ENCODE measurements around the gene MGAT4A. TPM values are rescaled to one million over a fixed set of nuclear protein-coding genes. Genes with fewer than 3 reads are reported as not detected.

The MGAT4A gene
- total and polyA plus RNA-seq, 2 of the 13 experiments (the other 11 are each of a cell fraction or from before 2014, with no cell fraction given), result 47.2 to 90.9 TPM

DNA sequence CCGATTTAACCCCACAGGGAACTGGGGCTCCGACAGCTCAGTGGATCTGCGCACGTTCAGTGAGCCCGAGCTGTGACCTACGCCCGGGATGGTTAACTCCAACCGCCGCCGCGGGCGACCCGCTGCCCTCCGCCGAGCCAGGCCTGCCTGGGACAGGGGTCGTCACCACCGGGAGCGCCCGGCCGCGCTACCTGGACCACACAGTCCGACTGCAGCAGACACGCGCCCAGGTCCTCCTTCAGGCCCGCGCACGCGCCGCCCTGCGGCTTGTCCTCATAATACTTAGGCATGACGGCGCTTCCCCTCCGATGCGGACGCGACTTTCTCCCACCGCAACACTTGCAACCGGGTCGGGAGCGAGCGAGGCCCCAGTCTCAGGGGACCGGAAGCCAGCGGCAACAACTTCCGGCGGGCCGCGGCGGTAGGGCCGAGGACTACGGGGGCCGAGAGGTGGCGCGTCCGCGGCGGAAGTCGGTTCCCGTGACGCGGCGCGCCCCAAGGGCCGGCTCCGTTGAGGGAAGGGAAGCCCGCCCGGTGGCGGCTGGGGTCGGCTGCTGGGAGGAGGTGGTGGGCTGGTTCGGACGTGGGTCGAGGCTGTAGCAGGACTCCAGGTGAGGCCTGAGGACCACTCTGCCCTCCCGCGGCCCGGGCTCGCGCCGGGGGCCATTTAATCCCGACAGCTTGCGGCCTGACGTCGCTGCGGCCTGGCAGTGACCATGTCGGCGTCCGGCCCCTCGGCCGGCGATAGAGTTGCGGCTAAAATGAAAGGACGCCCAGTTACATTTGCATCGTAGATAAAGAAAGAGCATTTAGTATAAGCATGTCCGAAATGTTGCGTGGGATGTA, 122.6 kb downstream of the MGAT4A start, which contains the start of the genes COA5 and UNC50 (continued):
- TF ChIP-seq, protein P1, sequence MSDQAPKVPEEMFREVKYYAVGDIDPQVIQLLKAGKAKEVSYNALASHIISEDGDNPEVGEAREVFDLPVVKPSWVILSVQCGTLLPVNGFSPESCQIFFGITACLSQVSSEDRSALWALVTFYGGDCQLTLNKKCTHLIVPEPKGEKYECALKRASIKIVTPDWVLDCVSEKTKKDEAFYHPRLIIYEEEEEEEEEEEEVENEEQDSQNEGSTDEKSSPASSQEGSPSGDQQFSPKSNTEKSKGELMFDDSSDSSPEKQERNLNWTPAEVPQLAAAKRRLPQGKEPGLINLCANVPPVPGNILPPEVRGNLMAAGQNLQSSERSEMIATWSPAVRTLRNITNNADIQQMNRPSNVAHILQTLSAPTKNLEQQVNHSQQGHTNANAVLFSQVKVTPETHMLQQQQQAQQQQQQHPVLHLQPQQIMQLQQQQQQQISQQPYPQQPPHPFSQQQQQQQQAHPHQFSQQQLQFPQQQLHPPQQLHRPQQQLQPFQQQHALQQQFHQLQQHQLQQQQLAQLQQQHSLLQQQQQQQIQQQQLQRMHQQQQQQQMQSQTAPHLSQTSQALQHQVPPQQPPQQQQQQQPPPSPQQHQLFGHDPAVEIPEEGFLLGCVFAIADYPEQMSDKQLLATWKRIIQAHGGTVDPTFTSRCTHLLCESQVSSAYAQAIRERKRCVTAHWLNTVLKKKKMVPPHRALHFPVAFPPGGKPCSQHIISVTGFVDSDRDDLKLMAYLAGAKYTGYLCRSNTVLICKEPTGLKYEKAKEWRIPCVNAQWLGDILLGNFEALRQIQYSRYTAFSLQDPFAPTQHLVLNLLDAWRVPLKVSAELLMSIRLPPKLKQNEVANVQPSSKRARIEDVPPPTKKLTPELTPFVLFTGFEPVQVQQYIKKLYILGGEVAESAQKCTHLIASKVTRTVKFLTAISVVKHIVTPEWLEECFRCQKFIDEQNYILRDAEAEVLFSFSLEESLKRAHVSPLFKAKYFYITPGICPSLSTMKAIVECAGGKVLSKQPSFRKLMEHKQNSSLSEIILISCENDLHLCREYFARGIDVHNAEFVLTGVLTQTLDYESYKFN (CRISPR knock-in tag; conservative IDR thresholded peaks at IDR 0.05), result peak; percentile 59
- peak; percentile 97 for TF ChIP-seq ZSCAN21 (CRISPR knock-in tag; IDR thresholded peaks at IDR 0.05; ENCODE audit: borderline replicate concordance)
- TF ChIP-seq ZNF652 (CRISPR knock-in tag; IDR thresholded peaks at IDR 0.05; ENCODE audit: borderline replicate concordance, low read depth), result 0 out of 2 replicates have a peak, but pooled peaks have one; percentile 7
- no peak for TF ChIP-seq KLF9 (CRISPR knock-in tag; IDR thresholded peaks at IDR 0.05; ENCODE audit: low read depth)
- peak; percentile 83 for TF ChIP-seq ATF7-NPFF (CRISPR knock-in tag; IDR thresholded peaks at IDR 0.05; ENCODE audit: low read depth)
- TF ChIP-seq TOE1 (CRISPR knock-in tag; IDR thresholded peaks at IDR 0.05), result peak; percentile 46
- TF ChIP-seq RXRB (CRISPR knock-in tag; IDR thresholded peaks at IDR 0.05; ENCODE audit: borderline replicate concordance), result peak; percentile 78
- TF ChIP-seq ZSCAN25 (CRISPR knock-in tag; IDR thresholded peaks at IDR 0.05), result peak; percentile 90
- TF ChIP-seq, protein P2, sequence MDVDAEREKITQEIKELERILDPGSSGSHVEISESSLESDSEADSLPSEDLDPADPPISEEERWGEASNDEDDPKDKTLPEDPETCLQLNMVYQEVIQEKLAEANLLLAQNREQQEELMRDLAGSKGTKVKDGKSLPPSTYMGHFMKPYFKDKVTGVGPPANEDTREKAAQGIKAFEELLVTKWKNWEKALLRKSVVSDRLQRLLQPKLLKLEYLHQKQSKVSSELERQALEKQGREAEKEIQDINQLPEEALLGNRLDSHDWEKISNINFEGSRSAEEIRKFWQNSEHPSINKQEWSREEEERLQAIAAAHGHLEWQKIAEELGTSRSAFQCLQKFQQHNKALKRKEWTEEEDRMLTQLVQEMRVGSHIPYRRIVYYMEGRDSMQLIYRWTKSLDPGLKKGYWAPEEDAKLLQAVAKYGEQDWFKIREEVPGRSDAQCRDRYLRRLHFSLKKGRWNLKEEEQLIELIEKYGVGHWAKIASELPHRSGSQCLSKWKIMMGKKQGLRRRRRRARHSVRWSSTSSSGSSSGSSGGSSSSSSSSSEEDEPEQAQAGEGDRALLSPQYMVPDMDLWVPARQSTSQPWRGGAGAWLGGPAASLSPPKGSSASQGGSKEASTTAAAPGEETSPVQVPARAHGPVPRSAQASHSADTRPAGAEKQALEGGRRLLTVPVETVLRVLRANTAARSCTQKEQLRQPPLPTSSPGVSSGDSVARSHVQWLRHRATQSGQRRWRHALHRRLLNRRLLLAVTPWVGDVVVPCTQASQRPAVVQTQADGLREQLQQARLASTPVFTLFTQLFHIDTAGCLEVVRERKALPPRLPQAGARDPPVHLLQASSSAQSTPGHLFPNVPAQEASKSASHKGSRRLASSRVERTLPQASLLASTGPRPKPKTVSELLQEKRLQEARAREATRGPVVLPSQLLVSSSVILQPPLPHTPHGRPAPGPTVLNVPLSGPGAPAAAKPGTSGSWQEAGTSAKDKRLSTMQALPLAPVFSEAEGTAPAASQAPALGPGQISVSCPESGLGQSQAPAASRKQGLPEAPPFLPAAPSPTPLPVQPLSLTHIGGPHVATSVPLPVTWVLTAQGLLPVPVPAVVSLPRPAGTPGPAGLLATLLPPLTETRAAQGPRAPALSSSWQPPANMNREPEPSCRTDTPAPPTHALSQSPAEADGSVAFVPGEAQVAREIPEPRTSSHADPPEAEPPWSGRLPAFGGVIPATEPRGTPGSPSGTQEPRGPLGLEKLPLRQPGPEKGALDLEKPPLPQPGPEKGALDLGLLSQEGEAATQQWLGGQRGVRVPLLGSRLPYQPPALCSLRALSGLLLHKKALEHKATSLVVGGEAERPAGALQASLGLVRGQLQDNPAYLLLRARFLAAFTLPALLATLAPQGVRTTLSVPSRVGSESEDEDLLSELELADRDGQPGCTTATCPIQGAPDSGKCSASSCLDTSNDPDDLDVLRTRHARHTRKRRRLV (CRISPR knock-in tag; IDR thresholded peaks at IDR 0.05), result peak; percentile 78
- no peak for TF ChIP-seq MBD4 (IDR thresholded peaks at IDR 0.05; ENCODE audit: borderline replicate concordance, low read length)
- TF ChIP-seq REPIN1 (CRISPR knock-in tag; IDR thresholded peaks at IDR 0.05; ENCODE audit: borderline replicate concordance, low read depth), result peak; percentile 95; the same call in 1 of the 2 replicates
- peak; percentile 87 for TF ChIP-seq RNF2 (conservative IDR thresholded peaks at IDR 0.05; ENCODE audit: low read depth)
- TF ChIP-seq, protein P3, sequence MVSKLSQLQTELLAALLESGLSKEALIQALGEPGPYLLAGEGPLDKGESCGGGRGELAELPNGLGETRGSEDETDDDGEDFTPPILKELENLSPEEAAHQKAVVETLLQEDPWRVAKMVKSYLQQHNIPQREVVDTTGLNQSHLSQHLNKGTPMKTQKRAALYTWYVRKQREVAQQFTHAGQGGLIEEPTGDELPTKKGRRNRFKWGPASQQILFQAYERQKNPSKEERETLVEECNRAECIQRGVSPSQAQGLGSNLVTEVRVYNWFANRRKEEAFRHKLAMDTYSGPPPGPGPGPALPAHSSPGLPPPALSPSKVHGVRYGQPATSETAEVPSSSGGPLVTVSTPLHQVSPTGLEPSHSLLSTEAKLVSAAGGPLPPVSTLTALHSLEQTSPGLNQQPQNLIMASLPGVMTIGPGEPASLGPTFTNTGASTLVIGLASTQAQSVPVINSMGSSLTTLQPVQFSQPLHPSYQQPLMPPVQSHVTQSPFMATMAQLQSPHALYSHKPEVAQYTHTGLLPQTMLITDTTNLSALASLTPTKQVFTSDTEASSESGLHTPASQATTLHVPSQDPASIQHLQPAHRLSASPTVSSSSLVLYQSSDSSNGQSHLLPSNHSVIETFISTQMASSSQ (IDR thresholded peaks at IDR 0.05; ENCODE audit: low read depth), result no peak; the same call in 1 of the 2 replicates
- TF ChIP-seq, protein P3 (CRISPR knock-in tag; IDR thresholded peaks at IDR 0.05; ENCODE audit: borderline replicate concordance), result peak; percentile 84; the same call in 1 of the 2 replicates
- no peak for TF ChIP-seq KDM1A (CRISPR knock-in tag; IDR thresholded peaks at IDR 0.05)
- TF ChIP-seq ZFP82 (CRISPR knock-in tag; IDR thresholded peaks at IDR 0.05; ENCODE audit: borderline replicate concordance), result peak; percentile 58; the same call in 1 of the 2 replicates
